Limb (tissue), 2 donors: ENCODE data around the gene CNN2.

Source experiments
- DNase-seq, 2 donors: peaks; one replicate each; pipeline ENCODE4 v3.0.0-alpha.2; 2016; ENCODE audit errors: extremely low spot score in 2 of 2

CNN2 gene

DNA sequence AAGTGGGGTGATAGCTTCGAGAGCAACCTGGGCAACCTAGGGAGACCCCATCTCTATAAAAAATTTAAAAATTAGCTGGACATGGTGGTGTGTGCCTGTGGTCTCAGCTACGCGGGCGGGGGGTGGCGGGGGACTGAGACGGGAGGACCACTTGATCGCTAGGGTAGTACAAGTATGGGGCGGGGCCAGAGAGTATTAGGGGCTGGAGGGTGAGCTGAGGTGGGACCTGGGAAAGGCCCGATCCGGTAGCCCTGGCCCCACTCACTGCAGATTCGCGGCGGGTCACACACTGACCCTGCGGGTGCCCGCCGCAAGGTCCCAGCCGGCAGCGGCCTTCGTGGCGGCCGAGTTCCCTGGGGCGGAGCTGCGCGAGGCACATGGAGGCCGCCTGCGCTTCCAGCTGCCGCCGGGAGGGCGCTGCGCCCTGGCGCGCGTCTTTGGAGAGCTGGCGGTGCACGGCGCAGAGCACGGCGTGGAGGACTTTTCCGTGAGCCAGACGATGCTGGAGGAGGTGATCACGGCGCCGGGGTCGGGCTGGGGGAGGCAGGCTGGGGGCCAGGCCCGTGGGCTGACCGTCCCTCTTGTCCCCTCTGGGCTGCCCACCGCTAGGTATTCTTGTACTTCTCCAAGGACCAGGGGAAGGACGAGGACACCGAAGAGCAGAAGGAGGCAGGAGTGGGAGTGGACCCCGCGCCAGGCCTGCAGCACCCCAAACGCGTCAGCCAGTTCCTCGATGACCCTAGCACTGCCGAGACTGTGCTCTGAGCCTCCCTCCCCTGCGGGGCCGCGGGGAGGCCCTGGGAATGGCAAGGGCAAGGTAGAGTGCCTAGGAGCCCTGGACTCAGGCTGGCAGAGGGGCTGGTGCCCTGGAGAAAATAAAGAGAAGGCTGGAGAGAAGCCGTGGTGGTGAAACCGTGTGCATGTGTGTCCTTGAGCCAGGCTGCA, 38.5 kb downstream of the CNN2 start:
- DNase-seq = peak; percentile 47 to 76

DNA sequence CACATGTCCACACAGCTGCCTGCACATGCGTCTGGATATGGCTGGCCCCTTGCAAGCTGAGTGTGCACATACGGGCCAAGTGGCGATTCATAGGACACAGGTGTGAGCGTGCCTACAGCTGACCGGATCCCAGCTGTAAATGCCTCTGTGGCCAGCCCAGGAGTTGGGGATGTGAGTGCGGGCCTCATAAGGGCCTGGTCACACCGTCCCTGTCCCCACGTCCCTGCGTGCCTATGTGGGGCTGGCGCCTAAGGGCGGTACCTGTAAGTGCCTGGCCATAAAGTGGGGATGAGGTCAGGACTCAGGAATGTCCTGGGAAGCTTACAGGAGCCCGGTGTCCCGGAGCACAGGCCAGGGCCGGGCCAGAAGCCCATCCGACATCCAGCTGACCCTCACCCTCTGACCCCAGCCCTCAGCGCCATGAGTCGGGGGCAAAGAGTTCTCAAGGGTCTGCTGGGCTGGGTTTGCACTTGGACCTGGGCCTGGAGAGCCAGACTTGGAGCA, 39.2 kb downstream of the CNN2 start:
- no peak for DNase-seq

DNA sequence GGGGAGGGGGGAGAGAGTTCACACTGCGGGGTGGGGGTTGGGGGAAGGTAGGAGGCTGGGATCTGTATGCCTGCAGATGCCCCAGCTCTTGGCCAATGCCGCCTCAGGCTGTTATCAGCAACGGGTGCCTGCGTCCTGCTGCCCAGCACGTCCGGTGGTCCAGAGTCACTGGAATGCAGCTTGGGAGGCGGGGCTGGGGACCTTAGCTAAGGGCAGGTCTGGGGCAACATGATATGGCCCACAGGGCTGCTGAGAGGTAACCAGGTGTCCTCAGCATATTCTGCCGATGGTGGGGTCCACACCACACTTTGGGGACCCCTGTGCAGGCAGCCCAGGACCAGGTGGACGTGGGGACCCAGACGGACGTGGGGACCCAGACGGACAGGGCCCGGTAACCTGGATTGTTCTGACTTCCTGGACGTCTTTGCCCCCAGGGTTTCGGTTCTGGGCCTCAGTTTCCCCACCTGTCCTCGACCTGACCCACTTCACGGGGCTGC, 39.9 kb downstream of the CNN2 start:
- DNase-seq = no peak

DNA sequence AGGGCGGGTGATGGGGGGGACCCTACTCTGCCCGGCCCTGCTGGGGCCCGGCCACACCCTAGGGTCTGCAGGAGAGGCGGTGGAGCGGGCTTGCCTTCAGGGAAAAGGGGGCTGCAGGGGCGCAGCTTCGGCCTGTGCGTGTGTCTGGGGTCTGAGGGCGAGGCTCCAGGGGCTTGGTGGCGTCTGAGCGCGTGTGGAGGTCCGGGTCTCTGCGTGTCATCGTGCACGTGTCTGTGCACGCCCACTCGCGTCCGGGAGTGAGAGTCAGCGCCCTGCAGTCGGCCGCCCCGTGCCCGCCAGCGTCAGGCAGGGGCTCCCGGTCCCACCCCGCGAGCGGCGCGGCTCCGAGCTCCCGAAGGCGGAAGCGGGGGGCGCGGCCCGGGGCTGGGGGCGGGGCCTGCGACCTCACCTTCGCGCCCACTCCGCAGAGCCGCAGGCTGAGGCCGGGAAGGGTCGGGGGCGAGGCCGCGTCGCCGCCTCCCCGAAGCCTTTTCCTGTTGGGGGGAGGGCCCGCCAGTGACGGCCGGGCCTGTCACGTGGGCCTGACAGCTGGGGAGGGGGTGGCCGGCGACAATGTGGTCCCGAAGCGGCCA, 40.4 kb downstream of the CNN2 start, which contains the start of gene ARHGAP45:
ARHGAP45 (plus strand) TSS at position 420 of the 593 bp plus-strand sequence. CDS start 239 bp downstream, outside the sequence.
- DNase-seq = no peak

DNA sequence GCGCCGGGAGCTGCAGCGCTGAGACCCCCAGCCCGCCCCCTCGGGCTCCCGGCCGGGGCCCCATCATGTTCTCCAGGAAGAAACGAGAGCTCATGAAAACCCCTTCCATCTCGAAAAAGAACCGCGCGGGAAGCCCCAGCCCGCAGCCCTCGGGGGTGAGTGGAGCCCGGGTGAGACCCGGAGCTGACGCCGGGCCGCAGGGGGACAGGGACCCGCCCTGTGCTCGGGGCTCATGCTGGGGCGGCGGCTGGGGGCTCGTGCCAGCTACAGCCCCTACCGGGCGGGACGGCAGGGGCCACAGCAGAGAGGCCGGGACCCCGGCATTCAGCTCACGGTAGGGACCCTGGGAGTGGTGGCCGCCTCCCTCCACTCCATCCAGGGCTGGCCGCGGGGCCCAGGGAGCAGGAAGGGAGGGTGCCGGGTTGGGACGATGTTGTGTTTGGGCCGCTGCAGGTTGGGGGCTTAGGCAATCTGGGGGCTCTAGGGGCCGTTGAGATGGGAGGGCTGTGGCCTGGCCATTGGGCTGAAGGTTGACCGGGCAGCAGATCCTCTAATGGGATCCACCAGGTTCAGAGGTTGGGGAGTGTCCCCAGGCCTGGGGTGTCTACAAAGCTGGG, 41.0 kb downstream of the CNN2 start:
- no peak for DNase-seq

DNA sequence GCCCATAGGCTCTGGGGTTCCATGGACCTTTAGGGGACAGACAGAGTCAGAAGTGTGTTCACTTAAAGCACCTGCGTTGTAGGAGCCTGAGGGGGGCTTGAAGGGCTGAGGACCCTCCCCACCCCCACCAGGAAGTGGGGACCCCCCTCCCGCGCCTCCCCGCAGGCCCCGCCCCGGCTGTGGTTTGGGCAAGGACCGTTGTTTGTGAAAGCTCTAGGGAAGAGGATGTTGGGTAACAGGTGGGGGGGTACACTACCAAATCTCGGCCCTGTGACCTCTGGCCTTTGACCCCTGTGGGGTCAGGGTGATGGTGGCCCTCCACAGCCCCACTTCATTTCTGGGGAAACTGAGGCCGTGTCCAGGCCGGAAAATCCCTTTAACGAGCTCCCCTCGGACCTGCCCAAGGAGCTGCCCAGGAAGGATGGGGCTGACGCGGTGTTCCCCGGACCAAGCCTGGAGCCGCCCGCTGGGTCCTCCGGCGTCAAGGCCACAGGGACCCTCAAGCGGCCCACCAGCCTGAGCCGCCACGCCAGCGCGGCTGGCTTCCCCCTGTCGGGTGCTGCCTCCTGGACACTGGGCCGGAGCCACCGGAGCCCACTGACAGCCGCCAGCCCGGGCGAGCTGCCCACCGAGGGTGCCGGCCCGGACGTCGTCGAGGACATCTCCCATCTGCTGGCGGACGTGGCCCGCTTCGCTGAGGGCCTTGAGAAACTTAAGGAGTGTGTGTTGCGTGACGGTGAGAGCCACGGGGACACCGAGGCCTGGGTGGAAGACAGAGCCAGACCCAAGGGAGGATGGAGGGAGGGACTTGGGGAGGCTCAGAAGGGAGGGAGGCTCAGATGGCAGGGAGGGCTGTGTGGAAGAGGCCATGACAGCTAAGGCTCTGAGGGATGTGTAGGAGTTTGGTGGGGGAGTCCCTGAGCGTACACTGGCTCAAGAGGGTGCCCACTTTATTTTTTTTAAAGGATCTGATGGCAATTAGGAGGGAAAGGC, 41.9 kb downstream of the CNN2 start:
- no peak for DNase-seq

DNA sequence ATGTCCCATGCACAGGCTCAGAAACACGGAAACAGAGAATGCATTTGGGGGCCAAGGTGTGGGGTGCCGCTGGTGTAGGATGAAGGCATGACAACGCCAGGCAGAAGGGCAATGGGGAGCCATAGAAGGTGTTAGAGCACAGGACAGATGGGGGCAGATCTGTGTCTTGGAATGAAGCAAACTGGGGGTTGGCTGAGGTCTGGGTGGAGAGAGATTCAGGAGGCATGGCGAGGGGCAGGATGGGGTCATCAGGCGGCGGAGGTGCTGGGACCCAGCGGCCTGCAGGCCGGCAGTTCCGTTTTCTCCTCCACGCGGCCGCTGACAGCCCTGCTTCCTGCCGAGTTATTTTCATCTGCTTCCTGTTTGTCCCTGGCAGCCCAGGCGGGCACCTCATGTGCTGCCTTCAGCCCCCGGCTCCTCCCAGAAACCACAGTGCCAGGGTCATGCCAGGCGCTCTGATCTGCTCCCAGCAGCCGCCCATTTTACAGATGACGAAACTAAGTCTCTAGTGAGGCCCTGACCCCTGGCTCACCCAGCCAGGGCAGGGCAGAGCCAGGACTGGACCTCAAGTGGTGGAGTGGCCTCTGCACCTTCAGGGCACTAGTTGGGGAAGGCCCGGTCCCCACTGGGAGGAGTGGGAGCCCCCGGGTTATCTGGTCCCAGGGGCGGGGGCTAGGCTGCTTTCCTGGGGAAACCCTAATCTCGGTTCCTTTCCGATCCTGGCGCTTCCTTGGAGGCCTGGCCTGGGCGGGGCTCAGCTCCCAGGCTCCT, 42.8 kb downstream of the CNN2 start:
- no peak for DNase-seq

DNA sequence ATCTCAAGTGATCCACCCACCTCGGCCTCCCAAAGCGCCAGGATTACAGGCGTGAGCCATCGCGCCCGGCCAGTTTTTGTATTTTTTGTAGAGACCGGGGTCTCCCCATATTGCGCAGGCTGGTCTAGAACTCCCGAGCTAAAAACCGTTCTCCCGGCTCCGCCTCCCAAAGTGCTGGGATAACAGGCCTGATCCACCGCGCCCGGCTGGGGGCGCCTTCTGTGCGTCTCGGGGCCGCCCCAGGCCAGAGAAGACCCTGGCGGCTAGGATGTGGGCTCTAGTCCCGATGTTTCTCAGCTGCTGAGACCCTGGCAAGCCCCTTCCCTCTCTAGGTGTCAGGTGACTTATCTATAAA, 44.1 kb downstream of the CNN2 start:
- no peak for DNase-seq

DNA sequence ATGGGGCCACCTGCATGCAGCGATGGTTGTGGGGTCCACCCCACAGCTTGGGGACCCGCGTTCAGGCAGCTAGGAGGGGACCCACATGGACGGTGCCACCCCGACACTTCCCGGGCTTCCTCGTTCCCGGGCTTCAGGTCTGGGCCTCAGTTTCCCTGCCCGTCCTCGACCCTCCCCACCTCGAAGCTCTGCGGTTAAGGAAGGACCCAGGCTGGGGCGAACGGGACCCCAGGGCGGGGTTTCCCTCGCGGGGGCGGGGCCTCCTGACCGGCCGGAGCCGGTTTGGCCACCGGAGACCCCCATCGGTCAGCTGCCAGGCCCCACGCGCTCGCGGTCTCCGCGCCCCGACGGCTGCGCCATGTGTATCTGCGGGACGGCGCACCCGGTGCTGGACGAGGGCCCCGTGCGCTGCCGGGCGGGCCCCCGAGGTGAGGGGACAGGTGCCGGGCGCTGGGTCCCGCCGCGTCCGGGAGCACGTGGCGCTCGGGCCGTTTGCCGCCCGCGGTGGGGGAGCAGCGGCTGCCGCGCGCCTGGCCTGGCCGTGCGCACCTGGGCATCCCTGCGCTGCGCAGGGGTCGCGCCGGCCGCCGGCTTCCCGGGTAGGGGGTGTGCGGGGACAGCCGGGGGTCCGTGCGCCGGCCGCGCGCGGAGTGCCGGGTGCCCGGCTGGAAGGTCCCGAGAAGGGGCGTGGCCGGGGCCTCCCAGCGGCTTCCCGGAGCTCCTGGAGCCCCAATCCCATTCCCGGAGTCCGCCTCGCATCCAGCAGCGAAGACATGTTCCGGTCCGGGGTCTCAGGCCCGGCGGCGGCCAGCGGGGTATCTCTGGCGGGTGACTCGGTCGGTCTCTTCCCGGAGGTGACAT, 44.8 kb downstream of the CNN2 start:
- no peak for DNase-seq

DNA sequence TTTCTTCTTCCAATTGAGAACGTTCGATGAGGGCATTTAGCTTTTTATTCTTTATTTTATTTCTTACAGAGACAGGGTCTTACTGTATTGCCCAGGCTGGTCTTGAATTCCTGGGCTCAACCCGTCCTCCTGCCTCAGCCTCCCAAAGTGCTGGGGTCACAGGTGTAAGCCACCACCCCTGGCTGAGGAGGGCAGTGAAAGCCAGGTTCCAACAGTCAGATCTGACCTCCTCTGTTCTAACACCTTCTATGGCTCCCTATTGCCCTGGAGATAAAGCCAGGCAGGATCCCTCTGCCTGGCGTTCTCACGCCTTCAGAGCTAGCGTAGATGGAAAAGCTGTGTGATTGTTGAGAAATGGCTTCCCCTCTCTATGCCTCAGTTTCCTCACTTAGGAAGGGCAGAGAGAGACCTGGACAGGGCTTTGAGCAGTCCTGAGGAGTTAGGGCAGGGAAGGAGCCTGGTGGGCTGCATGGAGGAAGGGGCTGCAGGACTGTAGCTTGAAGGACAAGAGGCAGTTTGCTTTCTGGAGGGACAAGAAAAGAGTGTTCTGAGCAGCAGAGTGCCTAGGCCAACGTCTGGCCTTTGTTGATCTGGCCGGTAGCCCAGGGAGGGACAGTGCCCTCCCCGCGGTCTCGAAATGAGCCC, 46.1 kb downstream of the CNN2 start:
- DNase-seq = no peak

DNA sequence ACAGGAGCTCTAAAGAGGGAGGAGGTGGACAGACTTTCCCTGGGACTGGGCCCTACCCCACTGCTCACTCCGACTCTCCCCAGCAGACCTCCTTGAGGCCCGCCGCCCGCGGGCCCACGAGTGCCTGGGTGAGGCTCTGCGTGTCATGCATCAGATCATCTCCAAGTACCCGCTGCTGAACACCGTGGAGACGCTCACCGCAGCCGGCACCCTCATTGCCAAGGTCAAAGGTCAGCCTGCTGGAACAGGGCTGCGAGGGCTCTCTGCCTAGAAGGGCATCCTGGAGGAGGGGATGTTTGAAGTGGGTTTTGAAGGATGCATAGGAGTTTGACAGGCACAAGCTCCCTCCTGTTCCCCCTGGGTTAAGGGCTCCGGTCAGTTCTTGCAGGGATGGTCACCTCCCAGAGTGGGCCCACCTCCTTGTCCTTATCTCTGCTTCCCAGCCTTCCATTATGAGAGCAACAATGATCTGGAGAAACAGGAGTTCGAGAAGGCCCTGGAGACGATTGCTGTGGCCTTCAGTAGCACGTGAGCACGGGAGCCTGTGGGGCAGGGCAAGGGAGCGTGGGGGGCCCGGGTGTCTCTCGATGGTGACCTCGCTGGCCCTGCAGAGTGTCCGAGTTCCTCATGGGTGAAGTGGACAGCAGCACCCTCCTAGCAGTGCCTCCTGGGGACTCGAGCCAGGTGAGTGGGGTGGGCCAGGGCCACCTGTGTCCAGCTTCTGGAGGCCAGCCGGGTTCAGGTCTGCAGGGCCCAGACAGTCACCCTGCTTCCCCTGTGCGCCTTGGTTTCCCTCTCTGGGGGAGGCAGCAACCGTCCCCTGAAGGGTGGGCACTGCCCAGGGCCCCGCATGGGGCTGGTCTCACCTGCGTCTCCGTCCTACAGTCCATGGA, 46.9 kb downstream of the CNN2 start:
- DNase-seq = no peak

DNA sequence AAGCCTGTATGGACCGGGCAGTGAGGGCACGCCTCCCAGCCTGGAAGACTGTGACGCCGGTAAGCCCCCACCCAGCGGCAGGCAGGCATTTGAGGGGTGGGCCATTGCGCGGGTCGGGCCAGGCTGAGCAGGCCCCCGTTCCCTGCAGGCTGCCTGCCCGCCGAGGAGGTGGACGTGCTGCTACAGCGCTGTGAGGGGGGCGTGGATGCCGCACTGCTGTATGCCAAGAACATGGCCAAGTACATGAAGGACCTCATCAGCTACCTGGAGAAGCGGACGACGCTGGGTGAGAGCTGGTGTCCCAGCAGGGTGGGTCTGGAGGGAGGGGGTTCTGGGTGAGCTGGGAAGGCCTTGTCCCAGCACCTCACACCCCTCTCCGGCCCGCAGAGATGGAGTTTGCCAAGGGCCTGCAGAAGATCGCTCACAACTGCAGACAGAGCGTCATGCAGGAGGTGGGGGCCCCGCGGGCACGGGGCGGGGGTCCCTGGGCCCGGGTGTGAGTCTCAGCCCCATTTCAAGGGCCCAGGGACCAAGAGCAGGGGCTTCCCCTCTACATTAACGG, 47.6 kb downstream of the CNN2 start:
- no peak for DNase-seq

DNA sequence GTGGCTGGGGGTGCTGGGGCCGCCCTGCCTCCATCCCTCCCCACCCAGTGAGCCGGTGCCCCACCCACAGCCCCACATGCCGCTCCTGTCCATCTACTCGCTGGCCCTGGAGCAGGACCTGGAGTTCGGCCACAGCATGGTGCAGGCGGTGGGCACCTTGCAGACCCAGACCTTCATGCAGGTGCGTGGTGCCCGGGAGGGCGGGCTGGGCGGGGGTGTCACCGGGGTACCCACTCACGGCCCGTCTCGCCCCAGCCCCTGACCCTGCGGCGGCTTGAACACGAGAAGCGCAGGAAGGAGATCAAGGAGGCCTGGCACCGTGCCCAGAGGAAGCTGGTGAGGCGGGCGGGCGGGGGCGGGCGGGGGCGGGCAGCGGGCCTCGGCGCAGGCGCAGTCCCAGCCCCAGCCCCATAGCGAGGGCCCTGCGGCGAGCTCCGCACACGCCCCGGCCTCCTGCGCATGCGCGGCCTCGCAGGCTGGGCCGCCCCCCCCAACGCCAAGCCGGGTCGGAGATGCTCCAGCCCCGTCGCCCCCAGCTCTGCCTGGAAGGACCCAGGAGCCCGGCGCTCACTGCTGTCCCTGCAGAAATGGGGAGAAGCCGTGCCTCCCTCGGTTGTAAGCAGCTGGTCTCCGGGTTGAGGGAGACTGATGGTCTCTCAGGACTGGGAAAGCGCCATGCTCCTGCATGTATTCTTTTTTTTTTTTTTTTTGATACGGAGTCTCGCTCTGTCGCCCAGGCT, 48.3 kb downstream of the CNN2 start:
- DNase-seq = no peak

DNA sequence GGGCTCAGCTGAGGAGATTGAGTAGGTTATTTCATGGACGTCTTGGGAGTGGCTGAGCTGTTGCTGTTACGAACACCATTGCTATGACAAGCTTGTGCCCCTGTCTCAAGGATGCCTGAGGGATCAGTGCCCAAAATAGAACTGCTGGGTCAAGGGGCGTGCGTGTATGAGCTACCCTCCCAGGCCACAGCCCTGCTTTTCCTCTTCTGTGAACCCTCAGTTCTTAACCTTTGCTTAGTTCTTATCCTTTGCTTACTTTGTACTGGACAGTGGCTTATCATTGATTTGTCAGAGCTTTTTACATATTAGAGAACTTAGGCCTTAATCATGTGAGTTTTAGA, 49.6 kb downstream of the CNN2 start:
- DNase-seq = no peak

DNA sequence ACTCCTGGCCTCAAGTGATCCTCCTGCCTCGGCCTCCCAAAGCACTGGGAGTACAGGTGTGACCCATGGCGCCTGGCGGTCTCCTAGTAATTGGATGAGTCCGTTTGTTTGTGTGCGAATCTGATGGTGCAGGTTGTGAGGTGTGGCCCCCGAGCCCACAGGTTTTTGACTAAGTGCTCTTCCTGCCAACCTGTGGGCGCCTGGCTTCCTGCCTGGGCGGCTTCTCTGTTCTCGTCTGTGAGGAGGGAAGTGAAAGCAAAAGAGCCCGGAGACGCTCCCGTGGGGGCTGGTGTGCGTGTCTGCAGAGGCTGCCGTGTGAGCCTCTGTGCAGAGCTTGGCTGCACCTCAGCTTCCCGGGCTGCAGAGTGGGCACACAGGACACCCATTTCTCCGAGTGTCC, 50.5 kb downstream of the CNN2 start:
- no peak for DNase-seq

DNA sequence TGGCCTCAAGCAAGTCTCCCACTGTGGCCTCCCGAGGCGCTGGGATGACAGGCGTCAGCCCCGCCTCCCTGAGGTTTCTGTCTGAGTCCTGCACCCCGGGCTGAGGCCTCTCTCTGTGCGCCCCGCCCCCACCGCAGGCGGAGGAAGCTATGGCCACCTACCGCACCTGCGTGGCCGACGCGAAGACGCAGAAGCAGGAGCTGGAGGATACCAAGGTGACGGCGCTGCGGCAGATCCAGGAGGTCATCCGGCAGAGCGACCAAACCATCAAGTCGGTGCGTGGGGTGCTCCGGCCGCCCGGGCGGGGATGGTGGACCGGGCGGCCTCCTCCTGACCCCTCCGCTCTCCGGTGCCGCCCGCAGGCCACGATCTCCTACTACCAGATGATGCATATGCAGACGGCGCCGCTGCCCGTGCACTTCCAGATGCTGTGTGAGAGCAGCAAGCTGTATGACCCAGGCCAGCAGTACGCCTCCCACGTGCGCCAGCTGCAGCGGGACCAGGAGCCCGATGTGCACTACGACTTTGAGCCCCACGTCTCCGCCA, 53.2 kb downstream of the CNN2 start:
- no peak for DNase-seq
